Natural killer cell (primary cell): Measurements from ENCODE around the gene HAPLN2. TPM values are rescaled to one million over a fixed set of nuclear protein-coding genes. Genes with fewer than 3 reads are reported as not detected.

ENCODE experiments used
- ATAC-seq, 3 donors: fragments of 150-1000 bp in 2 of 3; fragments of 200-7000 bp in 1 of 3; cut with Tn5 transposase; 1 replicate in 1 of 3; 2 replicates in 2 of 3; pipeline ENCODE4 v1.10.0; 2021; ENCODE audit warnings: mild to moderate bottlenecking in 2 of 3, moderate library complexity in 2 of 3
- DNase-seq, 2 donors: peaks; one replicate each; pipeline versions ENCODE4 v3.0.0 to v3.0.0-alpha.2; 2013 to 2021; ENCODE audit warnings: mixed read lengths in 1 of 2
- H3K27ac ChIP-seq: one replicate; pipeline ENCODE4 v1.5.1; 2013; ENCODE audit warnings: mild to moderate bottlenecking, low read length
- H3K27me3 ChIP-seq: one replicate; pipeline ENCODE4 v1.6.1; 2013; ENCODE audit warnings: low read length; ENCODE audit not compliant: control insufficient read depth, insufficient read depth
- H3K36me3 ChIP-seq: one replicate; pipeline ENCODE4 v1.6.1; 2013; ENCODE audit warnings: low read length; ENCODE audit not compliant: control insufficient read depth, insufficient read depth
- H3K4me1 ChIP-seq: one replicate; pipeline ENCODE4 v1.6.1; 2013; ENCODE audit warnings: low read length; ENCODE audit not compliant: control insufficient read depth, insufficient read depth
- H3K4me3 ChIP-seq: one replicate; pipeline ENCODE4 v1.5.1; 2013; ENCODE audit warnings: low read length
- H3K9me3 ChIP-seq: one replicate; pipeline ENCODE4 v1.6.1; 2013; ENCODE audit warnings: low read length; ENCODE audit not compliant: control insufficient read depth, insufficient read depth
- H3K27ac Mint-ChIP-seq, 2 donors: one replicate each; pipeline ENCODE4 v1.8.0; 2022; ENCODE audit warnings: mild to moderate bottlenecking in 2 of 2, mixed read lengths in 2 of 2, moderate library complexity in 1 of 2
- H3K27me3 Mint-ChIP-seq, 2 donors: one replicate each; pipeline ENCODE4 v1.8.0; 2022; ENCODE audit warnings: low read depth in 2 of 2, mixed read lengths in 2 of 2
- H3K36me3 Mint-ChIP-seq: one replicate; pipeline ENCODE4 v1.8.0; 2022; ENCODE audit warnings: mixed read lengths
- H3K4me1 Mint-ChIP-seq, 2 donors: one replicate each; pipeline ENCODE4 v1.8.0; 2022; ENCODE audit warnings: mixed read lengths in 2 of 2
- H3K4me3 Mint-ChIP-seq: one replicate; pipeline ENCODE4 v1.8.0; 2022; ENCODE audit warnings: mild to moderate bottlenecking, moderate library complexity, mixed read lengths
- H3K9me3 Mint-ChIP-seq, 2 donors: one replicate each; pipeline ENCODE4 v1.8.0; 2022; ENCODE audit warnings: mixed read lengths in 2 of 2
- CTCF ChIP-seq: fragments of 200-600 bp; IDR thresholded peaks from one replicate; pipeline ENCODE4 v1.8.0; 2022; ENCODE audit warnings: antibody characterized with exemption
- WGBS: methylation state at CpG from one replicate; pipeline ENCODE4 v1.1.7; 2013; ENCODE audit warnings: missing lambda C conversion rate; ENCODE audit not compliant: insufficient coverage; 5-methylcytosine and 5-hydroxymethylcytosine counted together
- intact Hi-C: fragments of 100-400 bp; cut with micrococcal nuclease; formaldehyde crosslinking; loops from one replicate; pipeline ENCODE4 v1.14.2; 2022
- total RNA-seq, 4 donors: library from RNA; stranded (reverse); fragments of 120-200 nt in 1 of 4; gene quantifications; one replicate each; pipeline versions ENCODE4 v1.2.3 to v1.2.4, GENCODE V29; 2013 to 2022

HAPLN2 gene
- total RNA-seq, 3 donors from 2014 or later (not counting 1 experiment from before 2014, with no cell fraction given): not detected

DNA sequence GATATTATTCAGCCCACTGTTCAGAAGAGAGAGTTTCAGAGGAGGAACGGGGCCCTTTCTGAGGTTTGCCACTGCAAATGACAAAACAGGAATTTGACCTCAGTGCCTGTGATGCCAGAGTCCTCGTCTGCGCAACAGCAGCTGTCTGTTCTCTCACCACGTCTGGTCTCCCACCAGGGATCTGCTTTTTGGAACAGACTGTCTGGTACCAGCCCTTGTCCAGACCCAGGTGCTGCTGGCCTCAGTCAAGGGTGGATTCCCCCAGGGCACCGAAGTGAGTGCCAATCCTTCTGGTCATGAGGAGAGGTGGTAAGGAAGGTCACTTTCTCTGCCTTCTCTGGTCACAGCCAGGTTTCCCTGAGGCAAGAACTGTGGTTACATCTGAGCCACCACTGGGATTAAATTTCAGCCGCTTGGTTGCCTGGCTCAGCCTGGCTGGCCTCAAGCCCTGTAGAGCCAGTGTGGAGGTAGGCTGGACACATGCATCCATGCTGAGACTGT is 20.4 kb downstream of the HAPLN2 start:
- peaks cover 24% of the 10 kb centered on the region for H3K4me1 ChIP-seq
- ATAC-seq: no peak
- H3K4me1 Mint-ChIP-seq: peaks cover 8 to 21% of the 10 kb centered on the region in 2 donors
- H3K36me3 ChIP-seq: no peaks in the 10 kb centered on the region
- no peaks in the 10 kb centered on the region for H3K36me3 Mint-ChIP-seq
- H3K27me3 Mint-ChIP-seq: peaks cover 55 to 77% of the 10 kb centered on the region in 2 donors
- no peak for DNase-seq
- 63% methylated on average over 6 of the region's 6 CpGs for WGBS
- no peak overlapping the region for H3K4me3 Mint-ChIP-seq
- H3K27ac Mint-ChIP-seq: no peak overlapping the region
- TF ChIP-seq CTCF: no peak
- no peak overlapping the region for H3K4me3 ChIP-seq
- no peaks in the 10 kb centered on the region for H3K9me3 ChIP-seq
- intact Hi-C loops: no loop called here
- H3K27ac ChIP-seq: no peak overlapping the region
- peaks cover 43% of the 10 kb centered on the region for H3K27me3 ChIP-seq
- H3K9me3 Mint-ChIP-seq: no peaks in the 10 kb centered on the region

DNA sequence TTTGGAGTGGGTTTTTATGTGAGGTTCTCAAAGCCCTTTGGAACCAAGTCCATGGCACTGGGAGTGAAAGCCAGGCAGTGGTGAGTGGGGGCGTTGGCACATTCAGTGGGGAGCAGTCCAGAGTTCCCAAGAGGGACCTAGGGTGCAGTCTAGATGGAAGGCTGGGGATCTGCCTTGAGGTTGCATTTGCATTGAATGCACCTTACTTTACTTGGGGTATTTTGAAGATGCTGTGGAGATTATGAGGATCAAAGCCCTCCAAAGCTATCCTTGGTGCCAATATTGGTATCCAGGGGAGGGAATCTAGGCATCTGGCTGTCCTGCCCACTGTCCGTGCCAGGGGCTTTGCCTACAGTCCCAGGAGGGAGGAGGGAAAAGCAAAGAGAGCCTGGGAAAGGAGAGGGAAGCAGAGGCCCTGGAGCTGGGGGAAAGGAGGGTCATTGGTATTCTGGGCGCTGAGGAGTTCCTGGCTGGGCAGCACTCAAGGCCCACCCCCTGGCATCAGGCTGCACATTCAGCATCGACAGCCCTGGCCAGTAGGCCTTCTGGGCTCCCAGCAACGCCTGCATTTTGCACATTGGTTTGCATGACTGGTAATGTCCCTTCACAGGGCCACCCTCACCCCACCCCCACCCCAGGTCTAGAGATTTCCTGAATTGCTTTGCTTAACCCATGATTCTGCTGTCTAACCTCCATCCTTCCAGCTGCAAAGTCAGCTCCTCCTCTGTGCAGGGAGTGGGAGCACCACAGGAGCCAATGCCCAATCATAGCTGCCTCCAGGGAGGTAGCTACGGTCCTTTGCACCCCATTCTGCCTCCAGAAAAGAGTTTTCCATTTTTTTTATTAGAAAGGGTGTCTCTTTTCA is 21.9 kb downstream of the HAPLN2 start:
- Histone ChIP-seq H3K4me3 (no peak overlapping the region), H3K36me3 (no peaks in the 10 kb centered on the region), H3K4me1 (peaks cover 24% of the 10 kb centered on the region), H3K27ac (no peak overlapping the region), H3K27me3 (peaks cover 45% of the 10 kb centered on the region), H3K9me3 (no peaks in the 10 kb centered on the region)
- intact Hi-C loops: no loop called here
- peaks cover 69 to 81% of the 10 kb centered on the region in 2 donors for H3K27me3 Mint-ChIP-seq
- WGBS: 39% methylated on average over 6 of the region's 6 CpGs
- no peaks in the 10 kb centered on the region for H3K36me3 Mint-ChIP-seq
- no peaks in the 10 kb centered on the region for H3K9me3 Mint-ChIP-seq
- peak overlapping the region; percentile 60 for H3K4me3 Mint-ChIP-seq
- peaks cover 8 to 21% of the 10 kb centered on the region in 2 donors for H3K4me1 Mint-ChIP-seq
- H3K27ac Mint-ChIP-seq: no peak overlapping the region
- ATAC-seq (peak in 1 of 3 donors; percentile 18), DNase-seq (no peak)
- no peak for TF ChIP-seq CTCF

DNA sequence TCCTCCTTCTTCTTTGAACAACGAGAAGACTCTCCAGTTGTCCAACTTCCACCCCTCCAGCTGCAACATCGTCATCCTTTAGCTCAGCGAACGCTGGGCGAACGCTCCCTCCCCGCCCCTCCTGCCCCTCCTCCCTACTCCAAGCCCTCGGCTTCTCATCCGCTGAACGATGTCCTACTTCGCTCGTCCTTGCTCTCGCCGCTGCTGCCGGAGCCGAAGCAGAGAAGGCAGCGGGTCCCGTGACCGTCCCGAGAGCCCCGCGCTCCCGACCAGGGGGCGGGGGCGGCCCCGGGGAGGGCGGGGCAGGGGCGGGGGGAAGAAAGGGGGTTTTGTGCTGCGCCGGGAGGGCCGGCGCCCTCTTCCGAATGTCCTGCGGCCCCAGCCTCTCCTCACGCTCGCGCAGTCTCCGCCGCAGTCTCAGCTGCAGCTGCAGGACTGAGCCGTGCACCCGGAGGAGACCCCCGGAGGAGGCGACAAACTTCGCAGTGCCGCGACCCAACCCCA is 22.6 kb downstream of the HAPLN2 start, which contains the start of gene BCAN:
Gene BCAN (plus strand): TSS at position 357 of the 504 bp plus-strand sequence. CDS start 3,938 bp downstream, outside the sequence.
- H3K9me3 Mint-ChIP-seq: no peaks in the 10 kb centered on the region
- intact Hi-C loops: no loop called here
- no peak within 1 kb of the TSS for H3K27ac ChIP-seq
- H3K9me3 ChIP-seq: no peaks in the 10 kb centered on the region
- no peaks in the 10 kb centered on the region for H3K36me3 Mint-ChIP-seq
- TF ChIP-seq CTCF: no peak
- ATAC-seq: peak; percentile 51 to 68 (median 54)
- H3K4me3 Mint-ChIP-seq: peak within 1 kb of the TSS; percentile 72
- peaks cover 8 to 21% of the 10 kb centered on the region in 2 donors for H3K4me1 Mint-ChIP-seq
- peaks cover 24% of the 10 kb centered on the region for H3K4me1 ChIP-seq
- no peak within 1 kb of the TSS for H3K27ac Mint-ChIP-seq
- peaks cover 50% of the 10 kb centered on the region for H3K27me3 ChIP-seq
- no peak within 1 kb of the TSS for H3K4me3 ChIP-seq
- WGBS: under 1% methylated on average over 45 of the region's 46 CpGs
- peaks cover 71 to 77% of the 10 kb centered on the region in 2 donors for H3K27me3 Mint-ChIP-seq
- DNase-seq: peak in 1 of 2 donors; percentile 50
- H3K36me3 ChIP-seq: no peaks in the 10 kb centered on the region
